Caco-2 (cell line): ENCODE results near the gene HSPA12A. TPM values are rescaled to one million over a fixed set of nuclear protein-coding genes. Genes with fewer than 3 reads are reported as not detected.

Experiments
- BruUV-seq: library from RNA; stranded (reverse); fragments of 400-500 nt; replicated peaks from 2 replicates; lab custom pipeline; 2021; lab: Mats Ljungman, UMichigan
- CTCF ChIA-PET: fragments of 300-600 bp; sonication (Branson Sonifier 250); formaldehyde crosslinking; loops from one replicate; lab custom pipeline; 2022; ENCODE audit warnings: antibody characterized with exemption; lab: Charles Lee
- POLR2A ChIA-PET: fragments of 300-600 bp; sonication (Branson Sonifier 250); formaldehyde crosslinking; loops from one replicate; lab custom pipeline; 2022; ENCODE audit warnings: antibody characterized with exemption; lab: Charles Lee
- DNase-seq, 2 experiments: peaks; one replicate each; pipeline versions ENCODE4 v3.0.0 to v3.0.0-alpha.2; 2020 to 2022
- H3K27me3 ChIP-seq: replicated peaks from 2 replicates; pipeline ENCODE4 v1.6.0; 2011; ENCODE audit warnings: low read length; ENCODE audit not compliant: control insufficient read depth, insufficient read depth
- H3K36me3 ChIP-seq: 2 replicates; pipeline ENCODE4 v1.5.1; 2011; ENCODE audit warnings: low read length; ENCODE audit not compliant: control insufficient read depth, insufficient read depth
- H3K4me1 ChIP-seq: fragments of 250-450 bp; sonication (Bioruptor Pico); 2 replicates; pipeline ENCODE4 v1.5.1; 2020; ENCODE audit warnings: mild to moderate bottlenecking
- H3K4me3 ChIP-seq: 2 replicates; pipeline ENCODE4 v1.5.1; 2011; ENCODE audit warnings: low read depth, mild to moderate bottlenecking, control low read depth, low read length
- H3K9me3 ChIP-seq: fragments of 250-450 bp; sonication (Bioruptor Pico); 2 replicates; pipeline ENCODE4 v1.5.1; 2020; ENCODE audit warnings: mild to moderate bottlenecking, moderate library complexity
- H3K27ac Mint-ChIP-seq: one replicate; pipeline ENCODE4 v1.8.0; 2022; ENCODE audit warnings: mixed read lengths; ENCODE audit not compliant: unreplicated experiment
- H3K27me3 Mint-ChIP-seq: one replicate; pipeline ENCODE4 v1.8.0; 2022; ENCODE audit warnings: mixed read lengths; ENCODE audit not compliant: insufficient read depth, unreplicated experiment
- H3K36me3 Mint-ChIP-seq: one replicate; pipeline ENCODE4 v1.8.0; 2022; ENCODE audit warnings: mild to moderate bottlenecking, mixed read lengths; ENCODE audit not compliant: insufficient read depth, unreplicated experiment
- H3K4me1 Mint-ChIP-seq: one replicate; pipeline ENCODE4 v1.8.0; 2022; ENCODE audit warnings: low read depth, mixed read lengths; ENCODE audit not compliant: unreplicated experiment
- H3K4me3 Mint-ChIP-seq: one replicate; pipeline ENCODE4 v1.8.0; 2022; ENCODE audit warnings: mild to moderate bottlenecking, moderate library complexity, mixed read lengths; ENCODE audit not compliant: unreplicated experiment
- H3K9me3 Mint-ChIP-seq: one replicate; pipeline ENCODE4 v1.8.0; 2022; ENCODE audit warnings: mixed read lengths; ENCODE audit not compliant: unreplicated experiment
- intact Hi-C: fragments of 100-400 bp; cut with micrococcal nuclease; formaldehyde crosslinking; loops from one replicate; pipeline ENCODE4 v1.10.0; 2022; ENCODE audit not compliant: unreplicated experiment
- total RNA-seq: library from RNA; stranded (reverse); gene quantifications from 2 replicates; pipeline ENCODE4 v1.2.3, GENCODE V29; 2022
- TF ChIP-seq, protein P1 (sequence below), 2 experiments: fragments of 200-600 bp in 1 of 2; IDR thresholded peaks; 1 replicate in 1 of 2; 2 replicates in 1 of 2; pipeline versions ENCODE4 v1.5.1 to v1.8.0; 2011 to 2022; ENCODE audit warnings: antibody characterized with exemption in 1 of 2, control low read depth in 1 of 2, inconsistent platforms in 1 of 2, low read depth in 1 of 2, low read length in 1 of 2, mild to moderate bottlenecking in 1 of 2, moderate library complexity in 1 of 2; ENCODE audit not compliant: insufficient read depth in 1 of 2, severe bottlenecking in 1 of 2, unreplicated experiment in 1 of 2

The HSPA12A gene
- total RNA-seq, 1 experiment from 2014 or later, result 27.0 TPM

DNA sequence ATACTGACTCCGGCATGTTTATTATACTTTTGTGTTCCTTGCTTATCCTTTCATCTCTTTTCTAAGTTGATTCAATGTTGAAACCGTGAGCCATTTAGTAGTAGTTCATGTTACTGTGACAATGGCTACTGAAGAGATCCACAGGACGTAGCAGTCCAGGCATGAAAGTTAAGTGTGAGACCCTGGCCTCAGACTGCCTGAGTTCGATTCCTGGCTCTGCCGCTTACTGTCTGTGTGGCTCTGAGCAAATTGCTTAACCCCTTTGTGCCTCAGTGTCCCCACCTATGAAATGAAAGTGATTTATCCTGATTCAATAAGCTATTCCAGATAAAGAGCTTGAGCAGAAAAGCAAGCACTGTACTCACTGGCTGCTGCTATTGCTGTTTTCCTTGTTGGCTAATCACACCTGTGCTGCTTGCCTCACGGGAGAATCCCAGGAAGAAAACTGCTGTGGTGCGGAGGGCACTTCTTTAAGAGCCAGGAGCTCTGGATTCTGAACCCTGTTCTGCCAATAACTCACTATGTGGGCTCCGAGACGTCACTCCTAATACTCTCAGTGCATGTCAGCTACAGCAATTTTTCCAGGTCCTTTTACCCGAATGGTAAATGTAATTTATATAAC, 83.2 kb downstream of the HSPA12A start:
- peaks cover 4% of the 10 kb centered on the region for H3K27me3 Mint-ChIP-seq
- ChIA-PET POLR2A (no interaction called here), CTCF (no interaction called here)
- intact Hi-C loops, result no loop called here
- H3K4me1 Mint-ChIP-seq, result no peaks in the 10 kb centered on the region
- H3K36me3 ChIP-seq, result no peaks in the 10 kb centered on the region
- no peak overlapping the region for H3K4me3 Mint-ChIP-seq
- H3K36me3 Mint-ChIP-seq, result no peaks in the 10 kb centered on the region
- no peaks in the 10 kb centered on the region for H3K4me1 ChIP-seq
- H3K27me3 ChIP-seq, result no peaks in the 10 kb centered on the region
- no peak overlapping the region for H3K27ac Mint-ChIP-seq
- H3K9me3 ChIP-seq, result no peaks in the 10 kb centered on the region
- DNase-seq, result no peak
- TF ChIP-seq, protein P1, sequence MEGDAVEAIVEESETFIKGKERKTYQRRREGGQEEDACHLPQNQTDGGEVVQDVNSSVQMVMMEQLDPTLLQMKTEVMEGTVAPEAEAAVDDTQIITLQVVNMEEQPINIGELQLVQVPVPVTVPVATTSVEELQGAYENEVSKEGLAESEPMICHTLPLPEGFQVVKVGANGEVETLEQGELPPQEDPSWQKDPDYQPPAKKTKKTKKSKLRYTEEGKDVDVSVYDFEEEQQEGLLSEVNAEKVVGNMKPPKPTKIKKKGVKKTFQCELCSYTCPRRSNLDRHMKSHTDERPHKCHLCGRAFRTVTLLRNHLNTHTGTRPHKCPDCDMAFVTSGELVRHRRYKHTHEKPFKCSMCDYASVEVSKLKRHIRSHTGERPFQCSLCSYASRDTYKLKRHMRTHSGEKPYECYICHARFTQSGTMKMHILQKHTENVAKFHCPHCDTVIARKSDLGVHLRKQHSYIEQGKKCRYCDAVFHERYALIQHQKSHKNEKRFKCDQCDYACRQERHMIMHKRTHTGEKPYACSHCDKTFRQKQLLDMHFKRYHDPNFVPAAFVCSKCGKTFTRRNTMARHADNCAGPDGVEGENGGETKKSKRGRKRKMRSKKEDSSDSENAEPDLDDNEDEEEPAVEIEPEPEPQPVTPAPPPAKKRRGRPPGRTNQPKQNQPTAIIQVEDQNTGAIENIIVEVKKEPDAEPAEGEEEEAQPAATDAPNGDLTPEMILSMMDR (IDR thresholded peaks at IDR 0.05; ENCODE audit: insufficient read depth in 1 of 2, low read depth in 1 of 2, low read length in 1 of 2, severe bottlenecking in 1 of 2, unreplicated experiment in 1 of 2), result no peak
- no peaks in the 10 kb centered on the region for H3K9me3 Mint-ChIP-seq
- BruUV-seq, result no TSS peak
- no peak overlapping the region for H3K4me3 ChIP-seq

- Mint-ChIP-seq H3K4me1 (no peaks in the 10 kb centered on the region), H3K36me3 (no peaks in the 10 kb centered on the region), H3K27ac (no peak overlapping the region), H3K9me3 (no peaks in the 10 kb centered on the region), H3K4me3 (no peak overlapping the region), H3K27me3 (peaks cover 4% of the 10 kb centered on the region)
- ChIA-PET CTCF (interaction anchor here (1.0 kb wide), 1 partner anchor 517 kb away, joined by 3 read pairs; no protein-coding TSS in a partner anchor), POLR2A (no interaction called here)
- TF ChIP-seq, protein P1 (IDR thresholded peaks at IDR 0.05; ENCODE audit: insufficient read depth in 1 of 2, low read depth in 1 of 2, low read length in 1 of 2, severe bottlenecking in 1 of 2, unreplicated experiment in 1 of 2), result no peak
- BruUV-seq, result no TSS peak
- Histone ChIP-seq H3K27me3 (no peaks in the 10 kb centered on the region), H3K4me3 (no peak overlapping the region), H3K36me3 (no peaks in the 10 kb centered on the region), H3K9me3 (no peaks in the 10 kb centered on the region), H3K4me1 (no peaks in the 10 kb centered on the region)
- intact Hi-C loops, result no loop called here
- DNase-seq, result no peak
Measured at GRCh38 chr10:116657863-116658551, 84.4 kb downstream of the HSPA12A start.

DNA sequence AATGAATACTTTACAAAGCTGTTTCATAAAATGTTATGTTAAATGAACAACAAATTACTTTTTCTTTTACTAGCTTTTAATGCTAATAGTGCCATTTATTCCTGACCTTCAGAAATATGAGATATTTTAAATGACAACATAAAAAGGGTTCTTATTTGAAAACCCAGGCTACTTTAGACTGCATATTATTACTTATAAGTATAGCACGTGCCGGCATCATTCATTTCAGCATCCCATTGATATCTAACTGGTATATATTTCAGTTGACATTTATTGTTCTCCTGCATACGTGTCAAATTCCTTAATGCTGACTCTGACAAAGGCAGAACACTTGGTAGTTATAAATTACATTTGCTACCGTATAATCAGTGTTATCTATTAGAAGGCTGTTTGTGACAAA, 86.3 kb downstream of the HSPA12A start:
- no peak for DNase-seq
- peaks cover 15% of the 10 kb centered on the region for H3K27me3 Mint-ChIP-seq
- no peaks in the 10 kb centered on the region for H3K9me3 Mint-ChIP-seq
- intact Hi-C loops, result no loop called here
- ChIA-PET POLR2A (no interaction called here), CTCF (no interaction called here)
- H3K4me1 Mint-ChIP-seq, result no peaks in the 10 kb centered on the region
- Histone ChIP-seq H3K4me3 (no peak overlapping the region), H3K4me1 (no peaks in the 10 kb centered on the region), H3K36me3 (no peaks in the 10 kb centered on the region), H3K9me3 (no peaks in the 10 kb centered on the region), H3K27me3 (no peaks in the 10 kb centered on the region)
- H3K4me3 Mint-ChIP-seq, result no peak overlapping the region
- no peak overlapping the region for H3K27ac Mint-ChIP-seq
- no TSS peak for BruUV-seq
- no peaks in the 10 kb centered on the region for H3K36me3 Mint-ChIP-seq
- TF ChIP-seq, protein P1 (IDR thresholded peaks at IDR 0.05; ENCODE audit: insufficient read depth in 1 of 2, low read depth in 1 of 2, low read length in 1 of 2, severe bottlenecking in 1 of 2, unreplicated experiment in 1 of 2), result no peak
